ENCODE data around the gene DLG5. TPM values are rescaled to one million over a fixed set of nuclear protein-coding genes. Genes with fewer than 3 reads are reported as not detected.

The DLG5 gene
- total and polyA plus RNA-seq, 4 donors = 1.2 to 7.1 (median 4.6) TPM

DNA sequence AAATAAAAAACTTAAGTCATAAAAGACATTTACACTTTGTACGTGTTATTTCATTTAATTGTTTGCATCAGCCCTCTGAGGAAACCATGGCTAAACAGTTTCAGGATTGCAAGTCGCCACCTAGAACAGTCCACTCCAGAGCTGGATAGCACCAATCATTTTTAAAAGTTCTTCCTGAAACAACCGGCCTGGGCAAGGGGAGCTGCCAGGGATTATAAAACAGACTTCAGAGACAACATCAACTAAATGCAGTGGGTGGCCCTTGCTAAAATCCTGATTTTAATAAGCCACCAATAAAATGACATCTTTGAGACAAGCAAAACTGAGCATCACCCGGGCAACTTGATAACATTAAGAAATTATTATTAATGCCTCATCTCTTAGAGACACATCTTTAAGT lies 13.5 kb downstream of the DLG5 start:
- Histone ChIP-seq H3K36me3 (ENCODE audit: control insufficient read depth in 4 of 4, insufficient read depth in 3 of 4, low read depth in 1 of 4, low read length in 3 of 4) (no peaks in the 10 kb centered on the region), H3K9ac (ENCODE audit: low read depth in 1 of 2, low read length in 2 of 2) (no peak overlapping the region), H3K27ac (ENCODE audit: low read depth in 1 of 2, low read length in 2 of 2) (no peak overlapping the region), H3K27me3 (ENCODE audit: control insufficient read depth in 4 of 4, insufficient read depth in 4 of 4, low read length in 3 of 4) (no peaks in the 10 kb centered on the region), H3K4me1 (ENCODE audit: control insufficient read depth in 4 of 4, insufficient read depth in 4 of 4, low read length in 3 of 4) (peaks cover 3 to 24% (median 19%) of the 10 kb centered on the region in 4 donors), H3K9me3 (ENCODE audit: control insufficient read depth in 4 of 4, low read length in 3 of 4) (no peaks in the 10 kb centered on the region), H3K4me3 (ENCODE audit: low read depth in 1 of 3, low read length in 3 of 3) (no peak overlapping the region)
- 63% methylated on average over 4 of the region's 4 CpGs for WGBS
- TF ChIP-seq, protein P1, sequence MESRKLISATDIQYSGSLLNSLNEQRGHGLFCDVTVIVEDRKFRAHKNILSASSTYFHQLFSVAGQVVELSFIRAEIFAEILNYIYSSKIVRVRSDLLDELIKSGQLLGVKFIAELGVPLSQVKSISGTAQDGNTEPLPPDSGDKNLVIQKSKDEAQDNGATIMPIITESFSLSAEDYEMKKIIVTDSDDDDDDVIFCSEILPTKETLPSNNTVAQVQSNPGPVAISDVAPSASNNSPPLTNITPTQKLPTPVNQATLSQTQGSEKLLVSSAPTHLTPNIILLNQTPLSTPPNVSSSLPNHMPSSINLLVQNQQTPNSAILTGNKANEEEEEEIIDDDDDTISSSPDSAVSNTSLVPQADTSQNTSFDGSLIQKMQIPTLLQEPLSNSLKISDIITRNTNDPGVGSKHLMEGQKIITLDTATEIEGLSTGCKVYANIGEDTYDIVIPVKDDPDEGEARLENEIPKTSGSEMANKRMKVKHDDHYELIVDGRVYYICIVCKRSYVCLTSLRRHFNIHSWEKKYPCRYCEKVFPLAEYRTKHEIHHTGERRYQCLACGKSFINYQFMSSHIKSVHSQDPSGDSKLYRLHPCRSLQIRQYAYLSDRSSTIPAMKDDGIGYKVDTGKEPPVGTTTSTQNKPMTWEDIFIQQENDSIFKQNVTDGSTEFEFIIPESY (IDR thresholded peaks at IDR 0.05) = no peak
- TF ChIP-seq GABPA (IDR thresholded peaks at IDR 0.05 in 1 of 2, conservative IDR thresholded peaks at IDR 0.05 in 1 of 2) (no peak), HNF4A (conservative IDR thresholded peaks at IDR 0.05) (no peak)
- DNase-seq (ENCODE audit: low spot score) = no peak

DNA sequence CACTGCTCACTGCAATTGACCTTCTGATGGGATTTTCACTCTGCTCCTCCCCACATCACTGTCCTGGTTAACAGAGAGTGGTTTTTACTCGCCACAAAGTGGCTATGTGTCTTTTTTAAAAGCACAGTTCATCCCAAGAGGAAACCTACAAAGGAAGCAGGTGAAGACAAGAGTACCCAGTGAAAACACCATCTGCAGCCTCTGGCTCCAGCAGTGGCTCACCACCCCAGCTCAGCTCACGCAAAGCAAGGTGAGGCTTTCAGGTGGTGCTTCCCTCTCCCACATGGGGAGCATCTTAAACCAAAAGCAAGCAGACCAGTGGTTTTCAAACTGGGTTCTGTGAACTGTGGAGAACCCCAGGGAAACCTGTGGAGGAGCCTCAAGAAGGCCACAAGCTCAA lies 14.0 kb downstream of the DLG5 start:
- TF ChIP-seq GABPA (IDR thresholded peaks at IDR 0.05 in 1 of 2, conservative IDR thresholded peaks at IDR 0.05 in 1 of 2) = no peak
- TF ChIP-seq EGR1 (IDR thresholded peaks at IDR 0.05; ENCODE audit: low read depth in 2 of 2) = no peak
- TF ChIP-seq, protein P2, sequence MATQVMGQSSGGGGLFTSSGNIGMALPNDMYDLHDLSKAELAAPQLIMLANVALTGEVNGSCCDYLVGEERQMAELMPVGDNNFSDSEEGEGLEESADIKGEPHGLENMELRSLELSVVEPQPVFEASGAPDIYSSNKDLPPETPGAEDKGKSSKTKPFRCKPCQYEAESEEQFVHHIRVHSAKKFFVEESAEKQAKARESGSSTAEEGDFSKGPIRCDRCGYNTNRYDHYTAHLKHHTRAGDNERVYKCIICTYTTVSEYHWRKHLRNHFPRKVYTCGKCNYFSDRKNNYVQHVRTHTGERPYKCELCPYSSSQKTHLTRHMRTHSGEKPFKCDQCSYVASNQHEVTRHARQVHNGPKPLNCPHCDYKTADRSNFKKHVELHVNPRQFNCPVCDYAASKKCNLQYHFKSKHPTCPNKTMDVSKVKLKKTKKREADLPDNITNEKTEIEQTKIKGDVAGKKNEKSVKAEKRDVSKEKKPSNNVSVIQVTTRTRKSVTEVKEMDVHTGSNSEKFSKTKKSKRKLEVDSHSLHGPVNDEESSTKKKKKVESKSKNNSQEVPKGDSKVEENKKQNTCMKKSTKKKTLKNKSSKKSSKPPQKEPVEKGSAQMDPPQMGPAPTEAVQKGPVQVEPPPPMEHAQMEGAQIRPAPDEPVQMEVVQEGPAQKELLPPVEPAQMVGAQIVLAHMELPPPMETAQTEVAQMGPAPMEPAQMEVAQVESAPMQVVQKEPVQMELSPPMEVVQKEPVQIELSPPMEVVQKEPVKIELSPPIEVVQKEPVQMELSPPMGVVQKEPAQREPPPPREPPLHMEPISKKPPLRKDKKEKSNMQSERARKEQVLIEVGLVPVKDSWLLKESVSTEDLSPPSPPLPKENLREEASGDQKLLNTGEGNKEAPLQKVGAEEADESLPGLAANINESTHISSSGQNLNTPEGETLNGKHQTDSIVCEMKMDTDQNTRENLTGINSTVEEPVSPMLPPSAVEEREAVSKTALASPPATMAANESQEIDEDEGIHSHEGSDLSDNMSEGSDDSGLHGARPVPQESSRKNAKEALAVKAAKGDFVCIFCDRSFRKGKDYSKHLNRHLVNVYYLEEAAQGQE (IDR thresholded peaks at IDR 0.05) = no peak
- TF ChIP-seq NR2F2 (IDR thresholded peaks at IDR 0.05) = no peak
- TF ChIP-seq FOXA2 (IDR thresholded peaks at IDR 0.05) = no peak
- no peak for TF ChIP-seq TAF1 (conservative IDR thresholded peaks at IDR 0.05)
- TF ChIP-seq FOXA1 (IDR thresholded peaks at IDR 0.05) = no peak
- TF ChIP-seq YY1 (IDR thresholded peaks at IDR 0.05) = no peak
- TF ChIP-seq HNF4A (conservative IDR thresholded peaks at IDR 0.05) = no peak
- TF ChIP-seq, protein P1 (IDR thresholded peaks at IDR 0.05) = no peak

More for the DNA sequence above, 14.0 kb downstream of the DLG5 start:
- Histone ChIP-seq H3K4me1 (ENCODE audit: control insufficient read depth in 4 of 4, insufficient read depth in 4 of 4, low read length in 3 of 4) (peaks cover 3 to 24% (median 19%) of the 10 kb centered on the region in 4 donors), H3K9ac (ENCODE audit: low read depth in 1 of 2, low read length in 2 of 2) (no peak overlapping the region), H3K27ac (ENCODE audit: low read depth in 1 of 2, low read length in 2 of 2) (no peak overlapping the region), H3K4me3 (ENCODE audit: low read depth in 1 of 3, low read length in 3 of 3) (no peak overlapping the region), H3K9me3 (ENCODE audit: control insufficient read depth in 4 of 4, low read length in 3 of 4) (no peaks in the 10 kb centered on the region), H3K27me3 (ENCODE audit: control insufficient read depth in 4 of 4, insufficient read depth in 4 of 4, low read length in 3 of 4) (no peaks in the 10 kb centered on the region), H3K36me3 (ENCODE audit: control insufficient read depth in 4 of 4, insufficient read depth in 3 of 4, low read depth in 1 of 4, low read length in 3 of 4) (no peaks in the 10 kb centered on the region)
- no peak for DNase-seq (ENCODE audit: low spot score)
- WGBS = 92% methylated on average over 2 of the region's 2 CpGs
